HG03521 (cell line): ENCODE measurements around the gene KCNJ12.
"Not testable (repeated sequence)": the region's sequence is repeated elsewhere in the genome, so short reads cannot be mapped to it uniquely, and the experiment has no call there.

ENCODE experiments used
- ATAC-seq: cut with Tn5 transposase; IDR thresholded peaks from one replicate; pipeline ENCODE4 v1.9.1; 2021; ENCODE audit warnings: mild to moderate bottlenecking, moderate library complexity; ENCODE audit not compliant: unreplicated experiment

Gene KCNJ12

GRCh38 chr17:21376081-21376758 is at the start of gene KCNJ12:
Gene KCNJ12 (plus strand): TSS chr17:21376357. CDS start chr17:21415343, 38,986 bp downstream.
- ATAC-seq, result no peak

- ATAC-seq, result not testable (repeated sequence)
These were observed 48.2 kb upstream of the KCNJ12 start for GRCh38 chr17:21327921-21328320.

- not testable (repeated sequence) for ATAC-seq
These were observed 47.4 kb upstream of the KCNJ12 start for GRCh38 chr17:21328778-21329177.

GRCh38 chr17:21330436-21331160 is 45.6 kb upstream of the KCNJ12 start:
- ATAC-seq, result no peak

GRCh38 chr17:21336541-21337294 is 39.4 kb upstream of the KCNJ12 start:
- ATAC-seq, result not testable (repeated sequence)

GRCh38 chr17:21337981-21338625 is 38.1 kb upstream of the KCNJ12 start:
- not testable (repeated sequence) for ATAC-seq

- no peak for ATAC-seq
These were observed 37.1 kb upstream of the KCNJ12 start for GRCh38 chr17:21339011-21339410.

- not testable (repeated sequence) for ATAC-seq
These were observed 36.6 kb upstream of the KCNJ12 start for GRCh38 chr17:21339571-21339970.

GRCh38 chr17:21340407-21340806 is 35.8 kb upstream of the KCNJ12 start:
- ATAC-seq, result not testable (repeated sequence)

GRCh38 chr17:21341279-21341678 is 34.9 kb upstream of the KCNJ12 start:
- ATAC-seq, result not testable (repeated sequence)

GRCh38 chr17:21341925-21342540 is 34.1 kb upstream of the KCNJ12 start:
- ATAC-seq, result not testable (repeated sequence)

- ATAC-seq, result not testable (repeated sequence)
These were observed 32.9 kb upstream of the KCNJ12 start for GRCh38 chr17:21343061-21343949.

GRCh38 chr17:21344801-21345200 is 31.4 kb upstream of the KCNJ12 start:
- not testable (repeated sequence) for ATAC-seq

- ATAC-seq, result no peak
These were observed 30.9 kb upstream of the KCNJ12 start for GRCh38 chr17:21345236-21345635.

GRCh38 chr17:21346107-21346506 is 30.1 kb upstream of the KCNJ12 start:
- ATAC-seq, result not testable (repeated sequence)

- ATAC-seq, result not testable (repeated sequence)
These were observed 29.4 kb upstream of the KCNJ12 start for GRCh38 chr17:21346651-21347250.

- not testable (repeated sequence) for ATAC-seq
These were observed 28.5 kb upstream of the KCNJ12 start for GRCh38 chr17:21347660-21348059.

- ATAC-seq, result peak; percentile 48
These were observed 27.9 kb upstream of the KCNJ12 start for GRCh38 chr17:21348081-21348925.
